ENCODE data around the gene LRCOL1.

- TF ChIP-seq CTCF (IDR thresholded peaks at IDR 0.05) (no peak), POLR2A (IDR thresholded peaks at IDR 0.05) (no peak)
Measured at GRCh38 chr12:132576701-132577100, 33.7 kb downstream of the LRCOL1 start.
